NCI-H748 (cell line): Measurements from ENCODE around the gene NDUFS3.

Experiments
- DNase-seq: peaks from one replicate; lab custom pipeline; 2025; ENCODE audit not compliant: unreplicated experiment; lab: John Stamatoyannopoulos, UW

The NDUFS3 gene

GRCh38 chr11:47589977-47590861, 11.3 kb downstream of the NDUFS3 start:
- no peak for DNase-seq

GRCh38 chr11:47591764-47592163, 12.9 kb downstream of the NDUFS3 start:
- DNase-seq = no peak

- DNase-seq = no peak
Observed at GRCh38 chr11:47592251-47592650, 13.4 kb downstream of the NDUFS3 start.

- no peak for DNase-seq
Observed at GRCh38 chr11:47592970-47593369, 14.1 kb downstream of the NDUFS3 start.

DNA sequence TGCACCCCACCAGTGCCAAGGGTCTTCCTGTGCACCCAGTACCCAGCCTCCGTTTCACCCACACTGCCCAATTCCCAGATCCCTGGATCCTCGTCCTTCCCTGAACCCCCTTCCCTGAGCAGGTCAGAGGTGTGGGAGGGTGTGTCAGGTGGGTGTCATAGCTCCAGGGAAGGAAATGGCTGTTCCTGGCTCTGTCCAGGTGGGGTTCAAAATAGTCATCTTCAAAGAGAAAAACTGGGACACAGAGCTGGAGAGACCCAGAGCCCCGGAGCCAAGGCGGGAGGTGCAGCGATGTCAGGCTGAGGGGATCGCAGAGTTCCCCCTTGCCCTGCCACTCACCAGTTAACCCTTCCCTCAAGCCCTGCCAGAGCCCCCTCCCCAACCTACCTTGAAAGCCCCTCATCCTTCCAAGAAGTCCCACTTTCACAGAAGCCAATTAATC, 14.6 kb downstream of the NDUFS3 start:
- no peak for DNase-seq

GRCh38 chr11:47593934-47594855, 15.3 kb downstream of the NDUFS3 start, which contains the start of gene C1QTNF4:
Gene C1QTNF4 (minus strand): TSS chr11:47594411. CDS start chr11:47590810, 3,601 bp downstream.
- DNase-seq = peak; percentile 39

DNA sequence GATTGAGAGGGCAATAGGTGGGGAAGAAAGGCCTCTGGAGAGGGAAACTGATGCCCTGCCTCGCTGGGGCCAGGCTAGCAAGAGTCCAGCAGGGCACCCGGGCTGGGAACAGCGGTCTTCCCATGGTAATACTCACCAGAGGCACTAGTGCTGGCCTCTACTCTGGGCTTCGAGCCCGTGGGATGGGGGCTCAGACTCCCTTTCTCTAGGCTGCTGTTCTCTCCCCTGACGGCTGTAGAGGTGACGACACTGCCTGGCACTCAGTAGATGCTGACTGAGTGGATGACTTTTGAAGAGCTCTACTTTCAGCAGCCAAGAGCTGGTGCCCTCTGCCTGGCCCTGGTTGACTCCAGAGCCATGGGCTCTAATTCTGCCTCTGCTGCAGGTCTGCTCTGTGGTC, 16.2 kb downstream of the NDUFS3 start:
- DNase-seq = no peak

DNA sequence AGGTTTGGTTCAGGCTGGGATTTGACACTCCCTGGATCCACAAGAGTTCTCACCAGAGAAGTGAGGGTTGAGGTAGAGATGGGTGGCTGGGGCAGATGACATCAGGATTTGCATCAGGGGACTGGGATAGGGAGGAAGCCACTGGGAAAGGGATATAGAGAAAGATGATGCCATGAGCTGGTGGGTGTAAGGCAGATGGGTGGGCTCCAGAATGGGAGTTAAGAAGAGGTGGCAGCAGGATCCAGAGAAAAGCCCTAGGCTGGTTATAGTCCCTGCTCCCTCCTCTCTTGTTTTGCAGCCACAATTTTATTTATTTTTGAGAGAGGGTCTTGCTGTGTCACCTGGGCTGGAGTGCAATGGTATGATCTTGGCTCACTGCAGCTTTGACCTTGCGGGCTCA, 17.1 kb downstream of the NDUFS3 start:
- DNase-seq = no peak

- no peak for DNase-seq
Observed at GRCh38 chr11:47599902-47600301, 21.0 kb downstream of the NDUFS3 start.

GRCh38 chr11:47603295-47603694, 24.4 kb downstream of the NDUFS3 start:
- DNase-seq = no peak

DNA sequence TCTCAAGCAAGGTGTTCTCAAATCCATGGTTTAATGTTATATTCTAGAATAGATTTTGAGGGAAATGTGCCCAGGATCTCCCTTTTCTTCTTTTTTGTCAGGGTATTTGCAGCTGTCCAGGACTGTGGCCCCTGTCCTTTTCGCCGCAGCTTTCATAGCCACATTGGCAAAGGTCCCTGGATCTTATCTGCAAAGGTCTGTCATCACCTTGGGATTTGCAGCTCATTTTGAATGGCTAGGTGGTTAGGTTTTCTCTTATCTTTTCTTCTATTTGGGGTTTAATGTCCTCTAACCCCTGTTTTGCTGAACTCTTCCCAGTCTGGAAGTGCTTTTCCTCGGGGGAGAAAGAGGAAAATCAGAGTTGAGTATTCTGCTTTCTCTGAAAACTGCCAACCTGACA, 27.0 kb downstream of the NDUFS3 start:
- no peak for DNase-seq

DNA sequence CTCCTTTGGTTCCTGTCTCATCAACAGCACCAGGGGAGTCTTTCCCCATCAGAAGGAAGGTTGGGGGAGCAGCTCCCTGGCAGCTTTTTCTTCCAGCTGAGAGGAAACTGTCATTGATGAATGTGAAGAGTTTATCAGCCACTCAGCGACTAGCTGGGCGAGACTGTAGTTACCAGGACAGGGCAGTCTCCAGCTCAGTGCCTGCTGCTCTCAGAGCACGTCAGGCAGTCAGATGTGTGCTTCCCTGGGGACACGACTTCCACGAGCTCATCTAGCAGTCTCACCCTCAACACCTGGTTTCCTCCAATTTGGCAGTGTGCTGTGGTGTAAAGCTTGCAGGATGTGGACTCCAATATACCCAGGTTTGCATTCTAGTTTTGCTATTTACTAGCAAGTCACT, 27.9 kb downstream of the NDUFS3 start:
- DNase-seq = no peak

- DNase-seq = no peak
Observed at GRCh38 chr11:47607380-47607779, 28.5 kb downstream of the NDUFS3 start.

DNA sequence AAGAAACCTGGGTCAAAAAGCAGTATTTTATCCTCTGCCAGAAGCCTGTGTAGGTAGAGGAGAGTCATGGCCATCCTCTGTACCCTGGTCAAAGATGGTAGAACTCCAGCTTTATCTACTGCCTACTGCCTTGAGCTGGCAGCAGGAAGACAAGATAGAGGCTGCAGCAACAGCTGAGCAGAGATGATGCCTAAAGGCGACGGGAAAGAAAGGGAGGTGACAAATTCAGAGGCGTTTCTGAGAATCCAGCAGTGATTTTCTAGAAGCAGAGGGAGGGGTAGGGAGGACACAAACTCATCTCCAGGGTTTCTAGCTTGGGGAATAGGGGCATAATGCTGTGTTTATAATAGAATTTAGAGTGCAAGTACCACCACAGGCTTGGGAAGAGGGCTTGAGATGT, 30.8 kb downstream of the NDUFS3 start:
- no peak for DNase-seq

GRCh38 chr11:47611348-47611794, 32.5 kb downstream of the NDUFS3 start:
- DNase-seq = no peak

GRCh38 chr11:47615249-47615648, 36.4 kb downstream of the NDUFS3 start:
- no peak for DNase-seq

GRCh38 chr11:47616726-47617416, 38.0 kb downstream of the NDUFS3 start:
- DNase-seq = peak; percentile 42

- no peak for DNase-seq
Observed at GRCh38 chr11:47617417-47617809, 38.5 kb downstream of the NDUFS3 start.

DNA sequence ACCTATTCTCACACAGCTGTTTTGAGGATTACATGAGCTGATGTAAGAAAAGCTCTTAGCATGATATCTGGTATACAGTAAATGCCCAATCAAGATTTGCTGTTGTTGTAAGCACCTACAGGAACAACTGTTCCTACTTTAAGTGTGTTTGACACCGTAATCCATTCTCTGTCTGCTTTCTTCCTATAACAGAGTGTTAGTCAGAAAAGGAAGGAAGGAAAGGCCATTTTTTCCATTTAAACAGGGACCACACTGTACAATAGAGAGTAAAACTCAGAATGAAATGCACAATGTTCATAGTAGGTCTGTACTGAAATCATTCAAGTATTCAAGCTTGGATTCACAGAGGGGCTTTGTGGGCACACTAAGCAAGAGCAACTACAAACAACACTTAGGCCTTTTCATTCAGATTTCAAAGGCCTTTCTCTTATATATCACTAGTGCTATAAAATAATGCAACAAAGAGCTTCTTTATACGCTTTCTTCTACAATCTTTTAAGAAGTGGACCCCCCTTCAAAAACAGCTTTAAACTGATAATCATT, 42.0 kb downstream of the NDUFS3 start:
- no peak for DNase-seq

DNA sequence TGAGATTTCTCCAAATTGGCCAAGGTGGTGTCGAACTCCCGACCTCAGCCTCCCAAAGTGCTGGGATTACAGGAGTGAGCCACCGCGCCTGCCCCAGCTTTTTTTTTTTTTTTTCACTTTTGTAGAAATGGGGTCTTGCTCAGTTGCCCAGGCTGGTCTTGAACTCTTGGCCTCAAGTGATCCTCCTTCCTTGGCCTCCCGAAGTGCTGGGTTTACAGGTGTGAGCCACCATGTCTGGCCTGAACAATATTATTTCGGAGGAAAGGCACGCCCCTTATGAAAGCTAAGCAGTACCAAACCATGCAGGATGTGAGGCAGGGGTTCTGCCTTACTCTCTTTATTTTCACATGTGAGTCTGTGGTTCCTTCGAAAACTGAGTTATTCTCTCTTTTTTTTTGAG, 47.4 kb downstream of the NDUFS3 start:
- no peak for DNase-seq

- no peak for DNase-seq
Observed at GRCh38 chr11:47628026-47628425, 49.2 kb downstream of the NDUFS3 start.
